A549 (cell line): Measurements from ENCODE around the gene TRMT44. TPM values are rescaled to one million over a fixed set of nuclear protein-coding genes. Genes with fewer than 3 reads are reported as not detected.

Experiments used
- ATAC-seq, 2 experiments: fragments of 200-7000 bp in 1 of 2; fragments of >200 bp in 1 of 2; cut with Nextera tagmentation in 1 of 2; cut with Tn5 transposase in 1 of 2; 3 replicates each; pipeline versions ENCODE4 v1.8.0 to v1.9.1; 2018 to 2020; ENCODE audit warnings: mild to moderate bottlenecking in 1 of 2, moderate library complexity in 1 of 2
- CTCF ChIA-PET: fragments of 300-600 bp; sonication (Branson Sonifier 250); formaldehyde crosslinking; extraction: SDS; loops from one replicate; lab custom pipeline; 2021; ENCODE audit warnings: antibody characterized with exemption, inconsistent platforms; lab: Yijun Ruan, JAX
- POLR2A ChIA-PET: fragments of 350-600 bp; formaldehyde crosslinking; extraction: SDS; loops from one replicate; lab custom pipeline; 2021; ENCODE audit warnings: antibody characterized with exemption, inconsistent platforms; lab: Yijun Ruan, JAX
- DNase-seq, 2 experiments: peaks; one replicate each; pipeline versions ENCODE4 v3.0.0 to v3.0.0-alpha.2; 2011 to 2016; ENCODE audit warnings: low read depth in 1 of 2, low spot score in 1 of 2
- FAIRE-seq: peaks from 2 replicates; lab custom pipeline; 2011; peaks lifted over from hg19 to GRCh38; lab: Jason Lieb, UNC
- H3K27ac ChIP-seq, 2 experiments: fragments of >200 bp; sonication (Bioruptor Twin); formaldehyde crosslinking; 3 replicates each; pipeline ENCODE4 v1.5.1; 2016 to 2017
- H3K4me1 ChIP-seq: fragments of >200 bp; sonication (Bioruptor Twin); formaldehyde crosslinking; 3 replicates; pipeline ENCODE4 v1.6.1; 2016
- H3K4me2 ChIP-seq: fragments of >200 bp; sonication (Bioruptor Twin); formaldehyde crosslinking; 3 replicates; pipeline ENCODE4 v1.6.1; 2016
- H3K4me3 ChIP-seq: fragments of >200 bp; sonication (Bioruptor Twin); formaldehyde crosslinking; 3 replicates; pipeline ENCODE4 v1.5.1; 2016
- H3K9me3 ChIP-seq: fragments of >200 bp; sonication (Bioruptor Twin); formaldehyde crosslinking; 3 replicates; pipeline ENCODE4 v1.6.1; 2016
- CBX2 ChIP-seq: fragments of 200-600 bp; sonication (generic); IDR thresholded peaks from 2 replicates; pipeline ENCODE4 v1.6.1; 2016; ENCODE audit warnings: low read depth, mild to moderate bottlenecking, borderline replicate concordance
- EHF ChIP-seq: fragments of 250-450 bp; sonication (Bioruptor Pico); IDR thresholded peaks from 2 replicates; pipeline ENCODE4 v1.5.0; 2020; ENCODE audit warnings: mild to moderate bottlenecking
- FOSL2 ChIP-seq, 2 experiments: fragments of 450-650 bp in 1 of 2; fragments of >200 bp in 1 of 2; sonication (Bioruptor Twin) in 1 of 2; formaldehyde crosslinking; IDR thresholded peaks; 2 replicates each; pipeline versions ENCODE4 v1.5.0 to v1.6.1; 2016 to 2020; ENCODE audit warnings: mild to moderate bottlenecking in 1 of 2, moderate library complexity in 1 of 2
- HDAC2 ChIP-seq: fragments of 200-600 bp; sonication (generic); IDR thresholded peaks from 2 replicates; pipeline ENCODE4 v1.6.1; 2016
- HEYL ChIP-seq: fragments of 250-450 bp; sonication (Bioruptor Pico); IDR thresholded peaks from 2 replicates; pipeline ENCODE4 v1.8.0; 2021; ENCODE audit warnings: mild to moderate bottlenecking, moderate library complexity
- HOXA7 ChIP-seq: fragments of 250-450 bp; sonication (Bioruptor Pico); IDR thresholded peaks from 2 replicates; pipeline ENCODE4 v1.5.0; 2020; ENCODE audit warnings: mild to moderate bottlenecking, moderate library complexity
- HOXB13 ChIP-seq: fragments of 250-450 bp; sonication (Bioruptor Pico); IDR thresholded peaks from 2 replicates; pipeline ENCODE4 v1.5.0; 2020; ENCODE audit warnings: low read depth, mild to moderate bottlenecking, moderate library complexity
- MYC ChIP-seq: IDR thresholded peaks from 2 replicates; pipeline ENCODE4 v1.6.1; 2012; ENCODE audit warnings: mild to moderate bottlenecking, inconsistent platforms, low read length, improper control_type of control experiment, borderline replicate concordance
- POLR2AphosphoS2 ChIP-seq: conservative IDR thresholded peaks from 2 replicates; pipeline ENCODE4 v1.6.1; 2012; ENCODE audit warnings: low read length, improper control_type of control experiment, inconsistent platforms
- RAD21 ChIP-seq, 2 experiments: fragments of >200 bp in 1 of 2; sonication (Bioruptor Twin) in 1 of 2; formaldehyde crosslinking in 1 of 2; IDR thresholded peaks in 1 of 2; conservative IDR thresholded peaks in 1 of 2; 2 replicates in 1 of 2; 3 replicates in 1 of 2; pipeline ENCODE4 v1.6.1; 2012 to 2018; ENCODE audit warnings: inconsistent platforms in 1 of 2
- RARB ChIP-seq: fragments of 250-450 bp; sonication (Bioruptor Pico); IDR thresholded peaks from 2 replicates; pipeline ENCODE4 v1.8.0; 2021; ENCODE audit warnings: mild to moderate bottlenecking, moderate library complexity
- RNF2 ChIP-seq: fragments of 200-600 bp; sonication (generic); IDR thresholded peaks from 2 replicates; pipeline ENCODE4 v1.6.1; 2016; ENCODE audit warnings: low read depth, mild to moderate bottlenecking, antibody characterized with exemption, moderate library complexity, borderline replicate concordance
- WGBS: methylation state at CpG from one replicate; pipeline ENCODE4 v1.1.6; 2017; ENCODE audit errors: missing lambda C conversion rate; 5-methylcytosine and 5-hydroxymethylcytosine counted together
- polyA plus RNA-seq, 4 experiments: library from polyadenylated mRNA; depleted of rRNA in 3 of 4; stranded (reverse); fragments of >200 nt; fragmentation: RNase III in 1 of 4; extraction: RNeasy Plus Mini Kit Qiagen cat#74134 plus additional on column Dnase treatment in 1 of 4; gene quantifications; 2 replicates in 3 of 4; 3 replicates in 1 of 4; pipeline ENCODE4 v1.2.3, GENCODE V29; 2011 to 2017
- TF ChIP-seq, protein P1 (sequence below): IDR thresholded peaks from 2 replicates; pipeline ENCODE4 v1.6.1; 2012; ENCODE audit warnings: low read depth, borderline replicate concordance
- TF ChIP-seq, protein P2 (sequence below): fragments of 150-350 bp; IDR thresholded peaks from 2 replicates; pipeline ENCODE4 v1.6.1; 2014; ENCODE audit warnings: low read depth, mild to moderate bottlenecking, low read length
- TF ChIP-seq, protein P3 (sequence below): fragments of 250-450 bp; sonication (Bioruptor Pico); IDR thresholded peaks from 2 replicates; pipeline ENCODE4 v1.5.0; 2020; ENCODE audit warnings: low read depth, mild to moderate bottlenecking, moderate library complexity
- TF ChIP-seq, protein P4 (sequence below): IDR thresholded peaks from 2 replicates; pipeline ENCODE4 v1.6.1; 2012
- TF ChIP-seq, protein P5 (sequence below): fragments of 200-600 bp; sonication (generic); IDR thresholded peaks from 2 replicates; pipeline ENCODE4 v1.6.1; 2016; ENCODE audit warnings: antibody characterized with exemption, mild to moderate bottlenecking, moderate library complexity

TRMT44 gene
- polyA plus RNA-seq, 2 of the 4 experiments (the other 2 are of a cell fraction) = 5.0 to 7.0 TPM

DNA sequence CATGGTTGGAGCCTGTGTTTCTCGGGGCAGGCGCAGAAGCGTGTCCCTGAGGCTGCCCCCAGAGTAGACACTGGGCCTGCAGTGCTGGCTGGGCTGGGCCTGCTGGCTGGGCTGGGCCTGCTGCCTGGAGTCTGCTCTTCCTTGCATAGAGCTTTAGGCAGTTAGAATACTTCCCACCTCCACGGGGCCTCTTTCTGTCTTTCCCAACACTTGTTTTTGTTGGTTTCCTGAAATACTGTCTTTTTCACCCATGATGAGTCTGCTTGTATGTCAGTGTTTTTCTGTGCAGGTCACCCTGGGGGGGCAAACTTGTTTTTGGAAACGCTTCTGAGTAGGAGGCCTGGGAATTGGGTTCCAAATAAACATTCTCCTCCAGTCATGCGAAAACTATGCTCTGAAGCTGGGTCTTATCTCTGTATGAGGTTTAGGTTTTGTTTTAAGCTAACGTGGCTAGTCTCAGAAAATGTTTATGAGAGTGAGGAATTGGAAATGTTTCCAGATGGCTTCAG, 32.2 kb downstream of the TRMT44 start:
- Histone ChIP-seq H3K9me3 (no peaks in the 10 kb centered on the region), H3K27ac (no peak overlapping the region), H3K4me3 (no peak overlapping the region), H3K4me1 (no peaks in the 10 kb centered on the region), H3K4me2 (no peak overlapping the region)
- 87% methylated on average over 6 of the region's 7 CpGs for WGBS
- TF ChIP-seq RNF2 = no peak
- TF ChIP-seq, protein P1, sequence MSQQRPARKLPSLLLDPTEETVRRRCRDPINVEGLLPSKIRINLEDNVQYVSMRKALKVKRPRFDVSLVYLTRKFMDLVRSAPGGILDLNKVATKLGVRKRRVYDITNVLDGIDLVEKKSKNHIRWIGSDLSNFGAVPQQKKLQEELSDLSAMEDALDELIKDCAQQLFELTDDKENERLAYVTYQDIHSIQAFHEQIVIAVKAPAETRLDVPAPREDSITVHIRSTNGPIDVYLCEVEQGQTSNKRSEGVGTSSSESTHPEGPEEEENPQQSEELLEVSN = no peak
- ATAC-seq = no peak
- DNase-seq = no peak
- FAIRE-seq = no peak
- POLR2A ChIA-PET = no interaction called here
- CTCF ChIA-PET = interaction anchor here (0.7 to 3.3 kb wide), 4 partner anchors 74 to 445 kb away, joined by 3 to 15 read pairs (median 4); no protein-coding TSS in a partner anchor

DNA sequence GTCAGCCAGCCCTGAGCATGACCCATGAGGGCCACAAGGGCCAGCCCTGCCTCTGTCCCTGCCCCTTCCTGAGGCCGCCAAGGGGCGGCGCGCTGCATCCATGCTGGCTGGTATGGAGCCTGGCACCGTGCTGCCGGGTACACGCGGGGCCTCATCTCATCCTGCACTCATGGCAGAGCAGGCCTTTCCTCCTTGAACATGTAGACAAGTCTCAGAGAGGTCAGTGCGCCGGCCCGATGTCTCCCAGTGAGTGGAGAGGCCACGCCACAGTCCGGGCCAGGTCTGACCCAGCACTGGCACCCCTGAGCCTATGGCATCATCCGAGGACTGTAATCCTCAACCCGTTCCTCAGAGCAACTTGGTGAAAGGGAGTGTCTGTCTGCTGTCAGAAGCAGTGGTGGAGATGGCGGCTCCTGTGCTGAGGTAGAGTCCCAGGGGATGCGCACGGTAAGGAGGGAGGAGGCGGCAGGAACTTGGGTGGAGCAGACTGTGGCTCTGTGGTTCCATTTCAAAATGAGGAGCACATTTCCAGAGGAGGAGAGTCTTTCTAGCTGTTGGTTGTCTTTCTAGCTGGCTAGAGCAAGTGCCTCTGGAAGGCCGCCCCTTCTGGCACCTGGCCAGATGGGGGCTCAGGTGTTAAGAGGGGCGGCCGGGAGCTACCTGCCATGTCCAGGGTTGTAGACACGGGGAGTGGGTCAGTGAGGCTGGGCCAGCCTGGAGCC, 32.8 kb downstream of the TRMT44 start:
- POLR2A ChIA-PET = no interaction called here
- no peak overlapping the region for H3K27ac ChIP-seq
- FAIRE-seq = no peak

More for the DNA sequence above, 32.8 kb downstream of the TRMT44 start:
- no peaks in the 10 kb centered on the region for H3K9me3 ChIP-seq
- 93% methylated on average over 15 of the region's 23 CpGs for WGBS
- DNase-seq (no peak), ATAC-seq (no peak)
- CTCF ChIA-PET = interaction anchor here (0.7 to 1.7 kb wide), 3 partner anchors 74 to 120 kb away, joined by 3 to 4 read pairs (median 3); no protein-coding TSS in a partner anchor
- no peak overlapping the region for H3K4me3 ChIP-seq
- no peaks in the 10 kb centered on the region for H3K4me1 ChIP-seq
- no peak for TF ChIP-seq HEYL (CRISPR knock-in tag)
- TF ChIP-seq, protein P2, sequence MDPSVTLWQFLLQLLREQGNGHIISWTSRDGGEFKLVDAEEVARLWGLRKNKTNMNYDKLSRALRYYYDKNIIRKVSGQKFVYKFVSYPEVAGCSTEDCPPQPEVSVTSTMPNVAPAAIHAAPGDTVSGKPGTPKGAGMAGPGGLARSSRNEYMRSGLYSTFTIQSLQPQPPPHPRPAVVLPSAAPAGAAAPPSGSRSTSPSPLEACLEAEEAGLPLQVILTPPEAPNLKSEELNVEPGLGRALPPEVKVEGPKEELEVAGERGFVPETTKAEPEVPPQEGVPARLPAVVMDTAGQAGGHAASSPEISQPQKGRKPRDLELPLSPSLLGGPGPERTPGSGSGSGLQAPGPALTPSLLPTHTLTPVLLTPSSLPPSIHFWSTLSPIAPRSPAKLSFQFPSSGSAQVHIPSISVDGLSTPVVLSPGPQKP = no peak
- TF ChIP-seq, protein P1 = no peak
- TF ChIP-seq, protein P3, sequence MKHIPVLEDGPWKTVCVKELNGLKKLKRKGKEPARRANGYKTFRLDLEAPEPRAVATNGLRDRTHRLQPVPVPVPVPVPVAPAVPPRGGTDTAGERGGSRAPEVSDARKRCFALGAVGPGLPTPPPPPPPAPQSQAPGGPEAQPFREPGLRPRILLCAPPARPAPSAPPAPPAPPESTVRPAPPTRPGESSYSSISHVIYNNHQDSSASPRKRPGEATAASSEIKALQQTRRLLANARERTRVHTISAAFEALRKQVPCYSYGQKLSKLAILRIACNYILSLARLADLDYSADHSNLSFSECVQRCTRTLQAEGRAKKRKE (CRISPR knock-in tag) = no peak
- TF ChIP-seq RNF2 = no peak
- no peak for TF ChIP-seq POLR2AphosphoS2
- TF ChIP-seq, protein P4, sequence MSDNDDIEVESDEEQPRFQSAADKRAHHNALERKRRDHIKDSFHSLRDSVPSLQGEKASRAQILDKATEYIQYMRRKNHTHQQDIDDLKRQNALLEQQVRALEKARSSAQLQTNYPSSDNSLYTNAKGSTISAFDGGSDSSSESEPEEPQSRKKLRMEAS = no peak
- TF ChIP-seq RARB = no peak
- TF ChIP-seq EHF (CRISPR knock-in tag) = no peak
- TF ChIP-seq HDAC2 = no peak
- no peak for TF ChIP-seq FOSL2 (IDR thresholded peaks at IDR 0.05)
- no peak for TF ChIP-seq FOSL2 (CRISPR knock-in tag; IDR thresholded peaks at IDR 0.05)
- TF ChIP-seq, protein P5, sequence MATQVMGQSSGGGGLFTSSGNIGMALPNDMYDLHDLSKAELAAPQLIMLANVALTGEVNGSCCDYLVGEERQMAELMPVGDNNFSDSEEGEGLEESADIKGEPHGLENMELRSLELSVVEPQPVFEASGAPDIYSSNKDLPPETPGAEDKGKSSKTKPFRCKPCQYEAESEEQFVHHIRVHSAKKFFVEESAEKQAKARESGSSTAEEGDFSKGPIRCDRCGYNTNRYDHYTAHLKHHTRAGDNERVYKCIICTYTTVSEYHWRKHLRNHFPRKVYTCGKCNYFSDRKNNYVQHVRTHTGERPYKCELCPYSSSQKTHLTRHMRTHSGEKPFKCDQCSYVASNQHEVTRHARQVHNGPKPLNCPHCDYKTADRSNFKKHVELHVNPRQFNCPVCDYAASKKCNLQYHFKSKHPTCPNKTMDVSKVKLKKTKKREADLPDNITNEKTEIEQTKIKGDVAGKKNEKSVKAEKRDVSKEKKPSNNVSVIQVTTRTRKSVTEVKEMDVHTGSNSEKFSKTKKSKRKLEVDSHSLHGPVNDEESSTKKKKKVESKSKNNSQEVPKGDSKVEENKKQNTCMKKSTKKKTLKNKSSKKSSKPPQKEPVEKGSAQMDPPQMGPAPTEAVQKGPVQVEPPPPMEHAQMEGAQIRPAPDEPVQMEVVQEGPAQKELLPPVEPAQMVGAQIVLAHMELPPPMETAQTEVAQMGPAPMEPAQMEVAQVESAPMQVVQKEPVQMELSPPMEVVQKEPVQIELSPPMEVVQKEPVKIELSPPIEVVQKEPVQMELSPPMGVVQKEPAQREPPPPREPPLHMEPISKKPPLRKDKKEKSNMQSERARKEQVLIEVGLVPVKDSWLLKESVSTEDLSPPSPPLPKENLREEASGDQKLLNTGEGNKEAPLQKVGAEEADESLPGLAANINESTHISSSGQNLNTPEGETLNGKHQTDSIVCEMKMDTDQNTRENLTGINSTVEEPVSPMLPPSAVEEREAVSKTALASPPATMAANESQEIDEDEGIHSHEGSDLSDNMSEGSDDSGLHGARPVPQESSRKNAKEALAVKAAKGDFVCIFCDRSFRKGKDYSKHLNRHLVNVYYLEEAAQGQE = no peak
- TF ChIP-seq RAD21 (conservative IDR thresholded peaks at IDR 0.05 in 1 of 2, IDR thresholded peaks at IDR 0.05 in 1 of 2) = no peak
- no peak for TF ChIP-seq HOXA7 (CRISPR knock-in tag)
- TF ChIP-seq CBX2 = no peak
- TF ChIP-seq MYC = no peak
- TF ChIP-seq HOXB13 (CRISPR knock-in tag) = no peak
- H3K4me2 ChIP-seq = no peak overlapping the region
